Measurements from ENCODE around the gene TDRD12. TPM values are rescaled to one million over a fixed set of nuclear protein-coding genes. Genes with fewer than 3 reads are reported as not detected.
"Not testable (repeated sequence)": the region's sequence is repeated elsewhere in the genome, so short reads cannot be mapped to it uniquely, and the experiment has no call there.

Gene TDRD12
- total RNA-seq, 1 experiment from 2014 or later, result 1.3 TPM

GRCh38 chr19:32711747-32712146, 7.8 kb upstream of the TDRD12 start:
- no CpG with 5 or more reads among the region's 6 CpGs for WGBS (ENCODE audit: extremely low coverage, insufficient read length, low lambda C conversion rate)
- H3K56ac ChIP-seq (ENCODE audit: insufficient read length, low read depth, low read length), result no peak overlapping the region
- no peak overlapping the region for H3K18ac ChIP-seq (ENCODE audit: insufficient read length, low read depth, low read length)
- DNase-seq, result no peak
- peaks cover 0 to 9% (median 3%) of the 10 kb centered on the region in 3 experiments; a peak in 4 of 7 replicates for H3K36me3 Mint-ChIP-seq (ENCODE audit: insufficient read depth in 1 of 3, low read depth in 3 of 3)
- no peaks in the 10 kb centered on the region for H4K20me1 ChIP-seq (ENCODE audit: control insufficient read depth, insufficient read depth, insufficient read length)
- no peak overlapping the region for H3T11ph ChIP-seq (ENCODE audit: low read length)
- no peak overlapping the region for H3K27ac Mint-ChIP-seq
- no peaks in the 10 kb centered on the region for H3K4me1 ChIP-seq (ENCODE audit: insufficient read depth, low read length)
- no peak for TF ChIP-seq CTCF (conservative IDR thresholded peaks at IDR 0.05)
- H3K27me3 Mint-ChIP-seq (ENCODE audit: low read depth), result no peaks in the 10 kb centered on the region
- no peak overlapping the region for H3K23ac ChIP-seq (ENCODE audit: insufficient read length, low read depth, low read length)
- H2BK5ac ChIP-seq (ENCODE audit: insufficient read length, low read length), result no peak overlapping the region
- no peak overlapping the region for H4K91ac ChIP-seq (ENCODE audit: insufficient read length, low read depth, low read length)
- no peak overlapping the region for H2AFZ ChIP-seq (ENCODE audit: low read length)
- H3K79me2 ChIP-seq (ENCODE audit: insufficient read depth, low read length), result no peaks in the 10 kb centered on the region
- no peaks in the 10 kb centered on the region for H3K27me3 ChIP-seq (ENCODE audit: insufficient read depth, low read length)
- no peak overlapping the region for H3K9ac ChIP-seq (ENCODE audit: extremely low read depth, insufficient read length, low read length)
- no peak overlapping the region for H3K4me2 ChIP-seq (ENCODE audit: insufficient read depth, insufficient read length, low read length)
- H2AK5ac ChIP-seq (ENCODE audit: insufficient read length, low read length), result no peak overlapping the region
- 0 out of 4 replicates have a peak, but pooled peaks cover 0 to 2% of the 10 kb centered on the region in 2 experiments for H3K4me1 Mint-ChIP-seq
- no peak overlapping the region for H2BK20ac ChIP-seq (ENCODE audit: low read depth, low read length, poor library complexity, severe bottlenecking)
- no peak overlapping the region for H3K4me3 Mint-ChIP-seq
- no peak overlapping the region for H3K4ac ChIP-seq (ENCODE audit: low read depth, low read length)
- no peak overlapping the region for H3K14ac ChIP-seq (ENCODE audit: insufficient read depth, low read length)
- no peaks in the 10 kb centered on the region for H3K23me2 ChIP-seq (ENCODE audit: insufficient read length, low read depth, low read length, poor library complexity, severe bottlenecking)
- H3K27ac ChIP-seq (ENCODE audit: insufficient read length, low read depth, low read length), result no peak overlapping the region
- H4K5ac ChIP-seq (ENCODE audit: insufficient read length, low read depth, low read length), result no peak overlapping the region
- no peak overlapping the region for H2BK120ac ChIP-seq (ENCODE audit: low read depth, low read length, poor library complexity, severe bottlenecking)
- no peak overlapping the region for H4K8ac ChIP-seq (replicated peaks; ENCODE audit: insufficient read length, low read depth, low read length)
- no peaks in the 10 kb centered on the region for H3K79me1 ChIP-seq (ENCODE audit: insufficient read depth, low read depth, low read length, poor library complexity, severe bottlenecking)
- H2BK15ac ChIP-seq (ENCODE audit: low read depth, low read length), result no peak overlapping the region
- H2BK12ac ChIP-seq (ENCODE audit: insufficient read length, low read depth, low read length), result no peak overlapping the region
- H3K9me3 Mint-ChIP-seq, result no peaks in the 10 kb centered on the region
- no peaks in the 10 kb centered on the region for H3K9me3 ChIP-seq (ENCODE audit: control insufficient read depth, low read depth, low read length)

- H3K27ac ChIP-seq (ENCODE audit: insufficient read length, low read depth, low read length); H2BK20ac ChIP-seq (ENCODE audit: low read depth, low read length, poor library complexity, severe bottlenecking); H3K14ac ChIP-seq (ENCODE audit: insufficient read depth, low read length); H4K91ac ChIP-seq (ENCODE audit: insufficient read length, low read depth, low read length); H2BK15ac ChIP-seq (ENCODE audit: low read depth, low read length); H2AK5ac ChIP-seq (ENCODE audit: insufficient read length, low read length); H3K56ac ChIP-seq (ENCODE audit: insufficient read length, low read depth, low read length); H3K9me3 Mint-ChIP-seq; H3K4me1 ChIP-seq (ENCODE audit: insufficient read depth, low read length); H2BK120ac ChIP-seq (ENCODE audit: low read depth, low read length, poor library complexity, severe bottlenecking); H3K27me3 ChIP-seq (ENCODE audit: insufficient read depth, low read length); DNase-seq; H3K23ac ChIP-seq (ENCODE audit: insufficient read length, low read depth, low read length); H3K23me2 ChIP-seq (ENCODE audit: insufficient read length, low read depth, low read length, poor library complexity, severe bottlenecking); H2AFZ ChIP-seq (ENCODE audit: low read length); H3K79me2 ChIP-seq (ENCODE audit: insufficient read depth, low read length); H3K27me3 Mint-ChIP-seq (ENCODE audit: low read depth); H3T11ph ChIP-seq (ENCODE audit: low read length); H3K4me3 Mint-ChIP-seq; H3K79me1 ChIP-seq (ENCODE audit: insufficient read depth, low read depth, low read length, poor library complexity, severe bottlenecking); H4K20me1 ChIP-seq (ENCODE audit: control insufficient read depth, insufficient read depth, insufficient read length); H3K18ac ChIP-seq (ENCODE audit: insufficient read length, low read depth, low read length); H4K5ac ChIP-seq (ENCODE audit: insufficient read length, low read depth, low read length); H3K4me2 ChIP-seq (ENCODE audit: insufficient read depth, insufficient read length, low read length); H3K4ac ChIP-seq (ENCODE audit: low read depth, low read length); H3K36me3 Mint-ChIP-seq (ENCODE audit: insufficient read depth in 1 of 3, low read depth in 3 of 3); H4K8ac ChIP-seq (replicated peaks; ENCODE audit: insufficient read length, low read depth, low read length); H2BK5ac ChIP-seq (ENCODE audit: insufficient read length, low read length); H3K9me3 ChIP-seq (ENCODE audit: control insufficient read depth, low read depth, low read length); H3K9ac ChIP-seq (ENCODE audit: extremely low read depth, insufficient read length, low read length); H3K27ac Mint-ChIP-seq; H2BK12ac ChIP-seq (ENCODE audit: insufficient read length, low read depth, low read length): not testable (repeated sequence)
- WGBS (ENCODE audit: extremely low coverage, insufficient read length, low lambda C conversion rate), result no CpG with 5 or more reads among the region's 7 CpGs
- peaks cover 5 to 13% of the 10 kb centered on the region in 2 experiments for H3K4me1 Mint-ChIP-seq
These were observed 3.4 kb upstream of the TDRD12 start for GRCh38 chr19:32716203-32716602.

All from H9 (cell line).